ENCODE data around the gene SLC25A42.

The SLC25A42 gene

GRCh38 chr19:19050731-19051130, 13.1 kb upstream of the SLC25A42 start:
- DNase-seq (ENCODE audit: low read depth, low spot score), result no peak

- peak; percentile 41 for DNase-seq (ENCODE audit: low read depth, low spot score)
Observed at GRCh38 chr19:19051478-19052213, 12.1 kb upstream of the SLC25A42 start.

- no peak for DNase-seq (ENCODE audit: low read depth, low spot score)
Observed at GRCh38 chr19:19052921-19053320, 10.9 kb upstream of the SLC25A42 start.

DNA sequence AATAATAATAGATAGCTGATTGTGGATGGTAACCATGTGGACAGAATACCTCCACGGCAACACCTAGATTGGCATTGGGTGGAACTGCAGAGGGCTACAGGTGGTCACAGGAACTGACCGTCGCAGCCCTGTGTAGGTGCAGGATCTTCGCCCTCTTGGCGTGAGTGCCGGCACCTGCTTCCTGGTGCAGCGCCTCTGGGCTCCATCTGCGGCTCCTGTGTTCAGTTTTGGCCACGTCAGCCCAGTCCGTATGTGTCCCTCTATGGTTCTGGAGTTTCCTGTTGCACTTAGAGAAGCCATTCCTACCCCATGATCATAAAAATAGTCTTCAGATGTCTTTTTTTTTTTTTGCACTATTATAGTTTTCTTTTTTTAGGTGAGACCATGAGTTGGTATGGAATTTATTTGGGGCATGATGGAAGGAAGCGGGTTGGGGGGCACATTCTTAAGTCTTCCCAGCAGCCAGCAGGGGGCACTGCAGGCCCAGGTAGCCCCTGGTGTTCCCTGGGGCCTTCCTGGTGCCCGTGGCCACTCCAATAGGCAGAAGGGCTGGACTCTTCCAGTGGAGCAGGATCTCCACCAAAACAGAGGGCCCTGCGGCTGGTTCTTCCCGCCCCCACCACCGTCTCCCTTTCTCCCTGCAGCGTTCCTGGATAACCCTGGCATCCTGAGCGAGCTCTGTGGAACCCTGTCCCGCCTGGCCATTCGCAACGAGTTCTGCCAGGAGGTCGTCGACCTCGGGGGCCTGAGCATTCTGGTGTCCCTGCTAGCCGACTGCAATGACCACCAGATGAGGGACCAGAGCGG, 10.1 kb upstream of the SLC25A42 start:
- DNase-seq (ENCODE audit: low read depth, low spot score), result peak; percentile 57

DNA sequence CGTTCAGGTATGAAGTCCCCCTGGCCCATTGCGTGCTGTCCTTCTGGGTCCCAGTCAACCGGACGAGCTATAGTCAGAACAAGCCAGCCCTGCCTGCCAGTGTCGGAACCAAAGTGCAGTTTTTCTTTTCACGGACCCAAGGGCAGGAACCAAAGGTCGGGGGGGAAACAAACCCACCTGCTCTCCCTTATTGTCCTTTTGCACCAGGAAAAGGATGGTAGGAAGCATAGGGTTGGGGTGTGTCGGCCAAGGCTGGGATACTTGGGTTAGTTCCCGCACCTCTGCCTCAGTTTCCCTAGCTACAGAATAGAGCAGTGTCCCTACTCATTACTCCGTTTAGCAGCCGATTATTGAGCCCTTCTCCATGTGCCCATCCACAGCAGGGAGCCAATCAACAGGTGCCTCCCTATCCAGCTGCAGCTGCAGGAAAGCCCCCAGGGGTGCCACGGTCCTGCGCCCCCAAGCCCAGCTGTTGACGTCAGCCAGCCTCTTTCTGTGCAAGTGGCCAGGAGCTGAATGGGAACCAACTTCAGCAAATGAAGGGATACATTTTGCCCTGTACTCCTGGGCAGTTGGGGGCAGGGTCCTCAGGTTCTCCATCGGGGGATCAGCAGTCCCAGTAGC, 9.4 kb upstream of the SLC25A42 start:
- no peak for DNase-seq (ENCODE audit: low read depth, low spot score)

DNA sequence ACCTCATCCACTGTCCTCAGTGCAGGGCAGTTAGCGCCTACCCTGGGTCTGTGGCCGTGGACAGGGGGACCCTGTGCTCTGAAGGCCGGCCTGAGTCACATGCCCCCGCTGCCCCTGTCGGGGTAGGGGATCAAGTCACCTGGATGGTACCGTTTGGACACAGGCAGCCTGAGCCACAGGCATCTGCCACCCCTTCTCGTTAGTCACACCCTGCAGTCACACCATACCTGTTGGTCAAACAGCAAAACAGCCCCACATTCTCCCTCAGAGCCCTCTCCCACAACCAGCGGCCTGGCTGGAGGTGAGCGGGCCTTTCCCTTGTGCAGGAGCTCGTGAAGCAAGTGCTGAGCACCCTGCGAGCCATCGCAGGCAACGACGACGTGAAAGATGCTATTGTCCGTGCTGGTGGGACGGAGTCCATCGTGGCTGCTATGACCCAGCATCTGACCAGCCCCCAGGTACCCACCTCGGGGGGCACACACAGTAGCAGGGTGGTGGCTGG, 8.8 kb upstream of the SLC25A42 start:
- DNase-seq (ENCODE audit: low read depth, low spot score), result no peak

- DNase-seq (ENCODE audit: low read depth, low spot score), result no peak
Observed at GRCh38 chr19:19055701-19056100, 8.1 kb upstream of the SLC25A42 start.

DNA sequence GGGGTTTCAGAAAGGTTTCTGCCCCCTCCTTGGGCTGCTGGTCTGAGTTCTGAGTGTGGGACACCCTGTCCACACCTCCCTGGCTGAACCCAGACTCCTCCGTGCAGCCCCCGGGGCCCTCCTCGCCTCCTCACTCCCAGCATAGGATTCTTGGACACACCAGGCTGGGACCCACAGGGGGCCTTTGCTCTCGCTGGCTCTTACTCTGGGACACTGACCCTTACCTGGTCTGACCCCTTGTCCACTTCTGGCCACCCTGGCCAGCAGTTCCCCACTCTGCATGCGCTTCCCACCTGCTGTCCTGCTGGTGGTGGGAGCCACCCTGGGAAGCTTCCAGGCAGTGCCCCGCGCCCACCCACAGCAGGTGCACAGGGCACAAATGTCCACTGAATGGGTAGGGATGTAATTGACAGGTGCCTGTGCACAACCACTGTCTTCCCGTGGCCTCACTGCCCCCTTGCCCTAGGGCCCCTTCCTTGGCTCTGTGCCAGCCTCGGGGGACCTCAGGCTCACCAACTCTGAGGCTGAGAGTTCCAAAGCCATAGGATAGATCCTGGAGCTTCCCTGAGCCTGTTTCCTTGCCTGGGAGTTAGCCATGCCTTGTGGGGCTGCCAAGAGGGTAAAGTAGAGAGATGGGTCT, 7.0 kb upstream of the SLC25A42 start:
- no peak for DNase-seq (ENCODE audit: low read depth, low spot score)

DNA sequence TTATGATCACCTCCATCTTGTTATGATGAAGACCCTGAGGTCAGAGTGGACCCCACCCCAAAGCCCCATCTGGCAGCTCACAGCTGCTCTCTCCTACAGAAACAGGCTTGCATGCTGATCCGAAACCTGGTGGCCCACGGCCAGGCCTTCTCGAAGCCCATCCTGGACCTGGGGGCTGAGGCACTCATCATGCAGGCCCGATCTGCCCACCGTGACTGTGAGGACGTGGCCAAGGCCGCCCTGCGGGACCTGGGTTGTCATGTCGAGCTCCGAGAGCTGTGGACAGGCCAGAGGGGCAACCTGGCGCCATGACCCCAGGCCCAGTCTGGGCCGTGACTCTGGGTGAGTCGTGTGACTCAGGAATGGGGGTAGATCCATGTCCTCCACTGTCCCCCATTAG, 6.5 kb upstream of the SLC25A42 start:
- no peak for DNase-seq (ENCODE audit: low read depth, low spot score)

GRCh38 chr19:19057720-19058119, 6.1 kb upstream of the SLC25A42 start:
- DNase-seq (ENCODE audit: low read depth, low spot score), result no peak

GRCh38 chr19:19059018-19059836, 4.6 kb upstream of the SLC25A42 start:
- no peak for DNase-seq (ENCODE audit: low read depth, low spot score)

GRCh38 chr19:19059837-19060611, 3.8 kb upstream of the SLC25A42 start:
- no peak for DNase-seq (ENCODE audit: low read depth, low spot score)

DNA sequence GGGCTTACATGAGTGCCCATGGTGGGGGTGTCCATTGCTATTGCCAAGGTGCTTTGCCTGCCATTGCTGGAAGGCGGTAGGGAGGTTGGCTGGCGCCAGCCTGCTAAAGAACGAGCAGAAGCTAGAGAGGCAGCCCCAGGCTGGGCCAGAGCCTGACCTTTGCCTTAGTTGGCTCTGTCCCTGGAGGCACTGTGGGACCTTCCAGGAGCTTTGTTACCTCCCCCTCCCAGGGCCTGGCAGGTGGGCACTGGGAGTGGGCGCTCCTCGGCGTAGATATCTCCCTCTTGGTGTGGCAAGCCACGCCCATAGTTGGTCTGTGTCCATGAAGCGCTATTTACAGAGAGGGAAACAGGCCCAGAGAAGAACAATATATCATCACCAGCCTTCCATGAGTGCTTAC, 2.3 kb upstream of the SLC25A42 start:
- DNase-seq (ENCODE audit: low read depth, low spot score), result no peak

DNA sequence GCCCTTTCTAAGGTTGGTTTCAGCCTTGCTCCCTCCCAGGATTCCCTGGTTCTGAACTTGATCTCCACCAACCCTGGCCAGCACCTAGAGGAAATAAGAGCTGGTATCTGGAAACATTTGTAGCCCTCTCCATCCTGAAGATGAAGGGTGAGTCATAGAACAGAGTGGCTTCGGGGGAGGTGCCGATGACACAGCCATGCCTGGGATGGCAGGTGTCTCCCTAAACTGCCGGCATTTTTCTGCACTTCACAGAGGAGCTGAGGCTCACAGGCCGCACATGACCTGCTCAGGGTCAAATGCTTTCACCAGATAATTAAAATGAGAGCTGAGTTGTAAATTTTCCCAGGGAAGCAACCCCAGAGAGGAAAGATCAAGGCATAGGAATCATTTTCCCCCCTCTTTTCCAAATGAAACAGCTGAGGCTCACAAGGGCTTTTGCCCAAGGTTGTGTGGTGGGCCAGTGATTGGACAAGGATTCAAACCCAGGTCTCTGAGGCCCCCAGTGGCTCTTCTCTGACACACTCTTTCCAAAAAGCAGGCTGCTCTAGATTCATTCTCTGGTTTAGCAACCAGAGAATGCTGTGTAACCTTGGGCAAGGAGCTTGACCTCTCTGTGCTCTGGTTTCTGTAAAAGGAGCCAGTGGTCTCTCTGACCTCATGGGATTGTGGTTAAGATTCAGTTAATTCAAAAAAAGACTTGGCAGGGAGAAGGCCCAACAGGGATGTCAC, 1.2 kb upstream of the SLC25A42 start:
- DNase-seq (ENCODE audit: low read depth, low spot score), result no peak

GRCh38 chr19:19064098-19064722, 416 bp downstream of the SLC25A42 start:
- DNase-seq (ENCODE audit: low read depth, low spot score), result no peak

DNA sequence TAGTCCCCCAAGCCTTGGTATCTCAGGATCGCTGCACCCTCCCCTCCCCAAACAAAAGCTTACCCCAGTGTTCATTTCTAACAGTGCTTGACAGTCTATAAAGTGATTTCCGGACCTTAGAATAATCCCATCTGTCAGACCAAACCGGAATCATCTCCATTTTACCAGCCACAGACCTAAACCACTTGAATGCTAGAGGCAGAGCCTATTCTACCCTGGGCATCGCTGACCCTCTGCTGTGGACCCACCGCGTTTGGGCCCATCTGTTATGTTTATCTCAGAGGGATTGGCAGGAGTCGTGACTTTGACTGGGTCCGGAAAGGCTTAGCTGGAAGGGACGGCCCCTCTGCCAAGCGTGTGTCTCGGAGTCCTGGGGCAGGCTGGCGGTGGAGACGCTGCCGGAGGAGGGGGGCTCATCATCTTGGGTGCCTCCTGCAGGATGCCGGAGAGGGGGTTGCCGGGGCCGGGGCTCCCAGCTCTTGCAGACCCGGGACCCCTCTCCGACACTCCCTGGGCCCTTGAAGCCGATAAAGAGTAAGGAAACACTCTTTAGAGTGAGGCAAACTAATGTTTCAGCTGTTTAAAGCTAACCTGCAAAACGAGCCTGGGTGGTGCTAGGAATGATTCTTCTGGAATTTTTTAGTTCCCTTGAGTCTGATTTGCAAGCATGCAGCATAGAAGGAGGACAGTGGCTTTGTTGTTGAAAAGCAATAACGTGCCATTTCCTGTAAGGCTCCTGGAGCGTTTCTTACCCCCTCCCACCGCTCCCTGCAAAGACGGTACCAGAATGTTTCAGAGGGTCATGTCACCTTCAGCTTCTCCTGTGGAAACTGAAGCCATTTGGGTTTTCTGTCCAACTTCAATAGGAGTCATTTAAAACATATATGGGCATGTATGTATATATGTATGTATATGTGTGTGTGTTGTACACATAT, 1.3 kb downstream of the SLC25A42 start:
- DNase-seq (ENCODE audit: low read depth, low spot score), result peak; percentile 27

DNA sequence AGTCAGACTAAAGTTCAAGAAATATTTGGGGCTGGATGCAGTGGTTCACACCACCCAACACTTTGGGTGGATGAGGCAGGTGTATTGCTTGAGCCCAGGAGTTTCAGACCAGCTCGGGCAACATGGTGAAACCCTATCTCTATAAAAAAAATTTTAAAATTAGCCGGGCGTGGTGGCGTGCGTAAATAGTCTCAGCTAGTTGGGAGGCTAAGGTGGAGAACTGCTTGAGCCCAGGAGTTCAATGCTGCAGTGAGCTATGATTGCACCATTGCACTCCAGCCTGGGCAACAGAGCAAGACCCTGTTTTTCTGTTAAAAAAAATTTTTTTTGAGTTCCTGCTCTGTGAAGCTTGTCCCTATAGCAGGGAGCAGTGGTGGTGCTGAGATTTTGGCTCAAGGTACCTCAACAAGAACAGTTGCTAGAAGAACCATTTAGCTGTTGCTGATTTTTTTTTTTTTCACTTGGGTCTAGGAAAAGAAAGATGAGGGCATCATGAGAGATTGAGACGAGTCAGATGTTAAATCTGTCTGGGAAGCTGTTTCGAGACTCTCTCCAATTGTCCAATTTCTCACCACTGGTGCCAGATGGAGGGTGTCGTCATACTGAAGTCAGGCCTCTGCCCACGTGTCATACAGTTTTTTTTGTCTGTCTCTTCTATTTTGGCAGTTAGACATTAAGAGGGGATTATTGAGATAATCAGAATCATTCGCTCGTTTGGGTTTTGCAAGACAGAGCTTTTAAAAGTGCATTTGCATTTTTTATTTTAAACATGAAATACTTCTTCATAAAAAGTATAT, 3.7 kb downstream of the SLC25A42 start:
- no peak for DNase-seq (ENCODE audit: low read depth, low spot score)

Data from ELF-1 (cell line).